Measurements from ENCODE around the gene SPATA32. TPM values are rescaled to one million over a fixed set of nuclear protein-coding genes. Genes with fewer than 3 reads are reported as not detected.

SPATA32 gene
- total RNA-seq, 1 experiment from 2014 or later, result 0.85 TPM

- no TSS peak for BruUV-seq (replicated peaks)
- Mint-ChIP-seq H3K27me3 (ENCODE audit: unreplicated experiment) (no peaks in the 10 kb centered on the region), H3K27ac (ENCODE audit: unreplicated experiment) (peak overlapping the region; percentile 66), H3K4me3 (ENCODE audit: low read depth, unreplicated experiment) (peak overlapping the region; percentile 21), H3K9me3 (ENCODE audit: low read depth, unreplicated experiment) (no peaks in the 10 kb centered on the region), H3K36me3 (ENCODE audit: insufficient read depth, unreplicated experiment) (peaks cover 52% of the 10 kb centered on the region), H3K4me1 (ENCODE audit: low read depth, unreplicated experiment) (peaks cover 66% of the 10 kb centered on the region)
- intact Hi-C loops (cut with micrococcal nuclease; ENCODE audit: unreplicated experiment), result loop anchor here (1.0 kb wide), 1 partner anchor 92 kb away; no protein-coding TSS in a partner anchor
- CTCF ChIA-PET, result interaction anchor here (0.5 to 4.0 kb wide), 14 partner anchors 8 to 140 kb away, joined by 3 to 32 read pairs (median 6); partner anchors contain the start of gene MAP3K14
- no peak for DNase-seq
- no peak for TF ChIP-seq CTCF (IDR thresholded peaks at IDR 0.05; ENCODE audit: unreplicated experiment)
These were observed 31.0 kb upstream of the SPATA32 start for GRCh38 chr17:45292696-45293412.

GRCh38 chr17:45291171-45291805 lies 29.4 kb upstream of the SPATA32 start:
- Mint-ChIP-seq H3K4me3 (ENCODE audit: low read depth, unreplicated experiment) (no peak overlapping the region), H3K4me1 (ENCODE audit: low read depth, unreplicated experiment) (peaks cover 58% of the 10 kb centered on the region), H3K27ac (ENCODE audit: unreplicated experiment) (no peak overlapping the region), H3K36me3 (ENCODE audit: insufficient read depth, unreplicated experiment) (peaks cover 58% of the 10 kb centered on the region), H3K9me3 (ENCODE audit: low read depth, unreplicated experiment) (no peaks in the 10 kb centered on the region), H3K27me3 (ENCODE audit: unreplicated experiment) (no peaks in the 10 kb centered on the region)
- no TSS peak for BruUV-seq (replicated peaks)
- intact Hi-C loops (cut with micrococcal nuclease; ENCODE audit: unreplicated experiment), result no loop called here
- TF ChIP-seq CTCF (IDR thresholded peaks at IDR 0.05; ENCODE audit: unreplicated experiment), result no peak
- DNase-seq, result no peak
- CTCF ChIA-PET, result interaction anchor here (0.9 to 4.0 kb wide), 2 partner anchors 20 to 26 kb away, joined by 3 to 32 read pairs; partner anchors contain the start of gene MAP3K14

GRCh38 chr17:45290269-45290765 lies 28.4 kb upstream of the SPATA32 start:
- intact Hi-C loops (cut with micrococcal nuclease; ENCODE audit: unreplicated experiment), result no loop called here
- H3K27me3 Mint-ChIP-seq (ENCODE audit: unreplicated experiment), result no peaks in the 10 kb centered on the region
- CTCF ChIA-PET, result interaction anchor here (0.9 kb wide), 1 partner anchor 27 kb away, joined by 3 read pairs; the partner anchor contains the start of gene MAP3K14
- H3K4me3 Mint-ChIP-seq (ENCODE audit: low read depth, unreplicated experiment), result no peak overlapping the region
- TF ChIP-seq CTCF (IDR thresholded peaks at IDR 0.05; ENCODE audit: unreplicated experiment), result no peak
- no peak overlapping the region for H3K27ac Mint-ChIP-seq (ENCODE audit: unreplicated experiment)
- DNase-seq, result no peak
- H3K36me3 Mint-ChIP-seq (ENCODE audit: insufficient read depth, unreplicated experiment), result peaks cover 65% of the 10 kb centered on the region
- BruUV-seq (replicated peaks), result no TSS peak
- H3K4me1 Mint-ChIP-seq (ENCODE audit: low read depth, unreplicated experiment), result peaks cover 48% of the 10 kb centered on the region
- H3K9me3 Mint-ChIP-seq (ENCODE audit: low read depth, unreplicated experiment), result no peaks in the 10 kb centered on the region

GRCh38 chr17:45289301-45290268 lies 27.7 kb upstream of the SPATA32 start:
- intact Hi-C loops (cut with micrococcal nuclease; ENCODE audit: unreplicated experiment), result no loop called here
- CTCF ChIA-PET, result no interaction called here
- Mint-ChIP-seq H3K4me1 (ENCODE audit: low read depth, unreplicated experiment) (peaks cover 41% of the 10 kb centered on the region), H3K9me3 (ENCODE audit: low read depth, unreplicated experiment) (no peaks in the 10 kb centered on the region), H3K36me3 (ENCODE audit: insufficient read depth, unreplicated experiment) (peaks cover 69% of the 10 kb centered on the region), H3K27ac (ENCODE audit: unreplicated experiment) (no peak overlapping the region), H3K4me3 (ENCODE audit: low read depth, unreplicated experiment) (no peak overlapping the region), H3K27me3 (ENCODE audit: unreplicated experiment) (no peaks in the 10 kb centered on the region)
- no TSS peak for BruUV-seq (replicated peaks)
- no peak for DNase-seq
- TF ChIP-seq CTCF (IDR thresholded peaks at IDR 0.05; ENCODE audit: unreplicated experiment), result no peak

All from Calu3 (cell line).